ENCODE results near the gene PIPOX.

DNA sequence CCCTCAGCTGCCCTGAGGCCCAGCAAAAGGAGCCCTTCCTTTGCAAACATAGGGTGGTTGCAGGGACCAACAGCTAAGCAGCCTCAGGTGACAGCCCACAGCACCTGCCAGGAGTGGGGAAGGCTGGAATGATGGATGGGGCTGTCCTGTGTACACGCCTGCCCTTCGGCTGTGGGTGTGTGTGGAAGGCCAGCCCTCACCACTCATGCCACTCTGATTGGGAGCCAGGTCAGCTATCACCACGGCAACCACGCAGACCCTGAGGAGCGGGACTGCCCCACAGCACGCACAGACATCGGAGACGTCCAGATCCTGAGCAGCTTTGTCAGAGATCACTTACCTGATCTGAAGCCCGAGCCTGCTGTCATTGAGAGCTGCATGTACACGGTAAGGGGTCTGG, 11.9 kb downstream of the PIPOX start:
- TF ChIP-seq POLR2A (IDR thresholded peaks at IDR 0.05; ENCODE audit: low read length) (no peak), GATA1 (IDR thresholded peaks at IDR 0.05; ENCODE audit: low read depth, low read length) (no peak)
